BJ (cell line): ENCODE results near the gene CPAMD8. TPM values are rescaled to one million over a fixed set of nuclear protein-coding genes. Genes with fewer than 3 reads are reported as not detected.
"Not testable (repeated sequence)": the region's sequence is repeated elsewhere in the genome, so short reads cannot be mapped to it uniquely, and the experiment has no call there.

ENCODE experiments used
- CTCF ChIA-PET: fragments of 350-600 bp; formaldehyde crosslinking; extraction: SDS; loops from one replicate; lab custom pipeline; 2021; ENCODE audit warnings: antibody characterized with exemption, inconsistent platforms; lab: Yijun Ruan, JAX
- POLR2A ChIA-PET: fragments of 300-600 bp; sonication (Branson Sonifier 250); formaldehyde crosslinking; extraction: SDS; loops from one replicate; lab custom pipeline; 2021; ENCODE audit warnings: antibody characterized with exemption; lab: Charles Lee
- DNase-seq: peaks from one replicate; pipeline ENCODE4 v3.0.0-alpha.2; 2011; ENCODE audit warnings: low read depth
- H3K27me3 ChIP-seq: 2 replicates; pipeline ENCODE4 v1.6.0; 2011; ENCODE audit warnings: low read length; ENCODE audit not compliant: control insufficient read depth, insufficient read depth
- H3K36me3 ChIP-seq: 2 replicates; pipeline ENCODE4 v1.5.1; 2011; ENCODE audit warnings: low read length; ENCODE audit not compliant: control insufficient read depth, insufficient read depth
- H3K4me3 ChIP-seq: 2 replicates; pipeline ENCODE4 v1.5.1; 2011; ENCODE audit warnings: low read depth, mild to moderate bottlenecking, control low read depth, low read length
- polyA plus RNA-seq: library from polyadenylated mRNA; depleted of rRNA; stranded (reverse); fragments of >200 nt; gene quantifications from 2 replicates; pipeline ENCODE4 v1.2.3, GENCODE V29; 2011
- TF ChIP-seq, protein P1 (sequence below): IDR thresholded peaks from 2 replicates; pipeline ENCODE4 v1.5.1; 2011; ENCODE audit warnings: low read depth, mild to moderate bottlenecking, control low read depth, inconsistent platforms, low read length, moderate library complexity; ENCODE audit not compliant: insufficient read depth

CPAMD8 gene
- polyA plus RNA-seq, 1 experiment, result 1.1 TPM

DNA sequence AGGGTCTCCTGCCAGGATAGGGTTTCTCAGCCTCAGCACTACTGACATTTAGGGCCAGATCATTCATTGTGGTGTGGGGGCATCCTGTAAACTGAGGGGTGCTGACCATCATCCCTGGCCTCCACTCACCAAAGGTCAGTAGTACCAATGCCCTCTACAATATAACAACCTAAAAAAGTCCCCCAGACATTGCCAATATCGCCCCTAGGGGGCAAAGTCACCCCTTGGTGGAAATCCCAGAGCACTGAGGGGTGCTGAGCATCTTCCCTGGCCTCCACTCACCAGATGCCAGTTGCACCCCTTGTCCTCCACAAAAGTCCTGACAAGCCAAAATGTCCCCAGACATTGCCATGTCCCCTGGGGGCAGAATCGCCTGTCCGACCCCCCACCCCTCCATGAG, 21.6 kb downstream of the CPAMD8 start:
- TF ChIP-seq, protein P1, sequence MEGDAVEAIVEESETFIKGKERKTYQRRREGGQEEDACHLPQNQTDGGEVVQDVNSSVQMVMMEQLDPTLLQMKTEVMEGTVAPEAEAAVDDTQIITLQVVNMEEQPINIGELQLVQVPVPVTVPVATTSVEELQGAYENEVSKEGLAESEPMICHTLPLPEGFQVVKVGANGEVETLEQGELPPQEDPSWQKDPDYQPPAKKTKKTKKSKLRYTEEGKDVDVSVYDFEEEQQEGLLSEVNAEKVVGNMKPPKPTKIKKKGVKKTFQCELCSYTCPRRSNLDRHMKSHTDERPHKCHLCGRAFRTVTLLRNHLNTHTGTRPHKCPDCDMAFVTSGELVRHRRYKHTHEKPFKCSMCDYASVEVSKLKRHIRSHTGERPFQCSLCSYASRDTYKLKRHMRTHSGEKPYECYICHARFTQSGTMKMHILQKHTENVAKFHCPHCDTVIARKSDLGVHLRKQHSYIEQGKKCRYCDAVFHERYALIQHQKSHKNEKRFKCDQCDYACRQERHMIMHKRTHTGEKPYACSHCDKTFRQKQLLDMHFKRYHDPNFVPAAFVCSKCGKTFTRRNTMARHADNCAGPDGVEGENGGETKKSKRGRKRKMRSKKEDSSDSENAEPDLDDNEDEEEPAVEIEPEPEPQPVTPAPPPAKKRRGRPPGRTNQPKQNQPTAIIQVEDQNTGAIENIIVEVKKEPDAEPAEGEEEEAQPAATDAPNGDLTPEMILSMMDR, result no peak
- no peak for DNase-seq
- CTCF ChIA-PET, result no interaction called here
- POLR2A ChIA-PET, result no interaction called here
- no peaks in the 10 kb centered on the region for H3K27me3 ChIP-seq
- H3K4me3 ChIP-seq, result no peak overlapping the region
- no peaks in the 10 kb centered on the region for H3K36me3 ChIP-seq

GRCh38 chr19:17004386-17004785, 22.2 kb downstream of the CPAMD8 start:
- CTCF ChIA-PET, result no interaction called here
- no peak for DNase-seq
- POLR2A ChIA-PET, result no interaction called here
- Histone ChIP-seq H3K36me3 (no peaks in the 10 kb centered on the region), H3K4me3 (no peak overlapping the region), H3K27me3 (no peaks in the 10 kb centered on the region)
- TF ChIP-seq, protein P1, result no peak

- no peaks in the 10 kb centered on the region for H3K27me3 ChIP-seq
- H3K4me3 ChIP-seq, result no peak overlapping the region
- no peaks in the 10 kb centered on the region for H3K36me3 ChIP-seq
- DNase-seq, result no peak
- ChIA-PET CTCF (no interaction called here), POLR2A (no interaction called here)
- TF ChIP-seq, protein P1, result no peak
Measured at GRCh38 chr19:17002455-17002854, 24.2 kb downstream of the CPAMD8 start.

- TF ChIP-seq, protein P1, result no peak
- H3K27me3 ChIP-seq, result no peaks in the 10 kb centered on the region
- H3K36me3 ChIP-seq, result no peaks in the 10 kb centered on the region
- POLR2A ChIA-PET, result no interaction called here
- DNase-seq, result no peak
- no peak overlapping the region for H3K4me3 ChIP-seq
- CTCF ChIA-PET, result no interaction called here
Measured at GRCh38 chr19:17001603-17002183, 24.9 kb downstream of the CPAMD8 start.

DNA sequence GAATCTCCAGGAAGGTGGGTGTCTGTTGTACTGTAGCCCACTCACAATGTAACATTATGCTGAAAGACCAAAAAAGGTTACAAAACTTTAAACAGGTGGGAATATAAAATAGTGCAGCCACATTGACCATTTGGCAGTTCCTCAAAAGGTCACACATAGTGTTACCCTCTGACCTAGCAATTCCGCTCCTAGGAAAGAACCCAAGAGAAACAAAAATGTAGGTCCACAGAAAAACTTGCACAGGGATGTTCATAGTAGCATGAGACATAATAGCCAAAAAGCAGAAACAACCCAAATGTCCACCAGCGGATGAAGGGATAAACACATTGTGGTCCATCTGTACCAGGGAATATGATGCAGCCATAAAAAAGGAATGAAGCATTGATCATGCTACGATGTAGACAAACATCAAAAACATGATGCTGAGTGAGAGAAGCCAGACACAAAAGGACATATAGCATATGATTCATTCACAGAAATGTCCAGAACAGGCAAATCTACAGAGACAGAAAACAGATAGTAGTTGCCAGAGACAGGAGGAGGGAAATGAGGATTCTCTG, 27.9 kb downstream of the CPAMD8 start:
- H3K27me3 ChIP-seq, result no peaks in the 10 kb centered on the region
- POLR2A ChIA-PET, result no interaction called here
- DNase-seq, result no peak
- CTCF ChIA-PET, result no interaction called here
- H3K4me3 ChIP-seq, result no peak overlapping the region
- TF ChIP-seq, protein P1, result no peak
- no peaks in the 10 kb centered on the region for H3K36me3 ChIP-seq

DNA sequence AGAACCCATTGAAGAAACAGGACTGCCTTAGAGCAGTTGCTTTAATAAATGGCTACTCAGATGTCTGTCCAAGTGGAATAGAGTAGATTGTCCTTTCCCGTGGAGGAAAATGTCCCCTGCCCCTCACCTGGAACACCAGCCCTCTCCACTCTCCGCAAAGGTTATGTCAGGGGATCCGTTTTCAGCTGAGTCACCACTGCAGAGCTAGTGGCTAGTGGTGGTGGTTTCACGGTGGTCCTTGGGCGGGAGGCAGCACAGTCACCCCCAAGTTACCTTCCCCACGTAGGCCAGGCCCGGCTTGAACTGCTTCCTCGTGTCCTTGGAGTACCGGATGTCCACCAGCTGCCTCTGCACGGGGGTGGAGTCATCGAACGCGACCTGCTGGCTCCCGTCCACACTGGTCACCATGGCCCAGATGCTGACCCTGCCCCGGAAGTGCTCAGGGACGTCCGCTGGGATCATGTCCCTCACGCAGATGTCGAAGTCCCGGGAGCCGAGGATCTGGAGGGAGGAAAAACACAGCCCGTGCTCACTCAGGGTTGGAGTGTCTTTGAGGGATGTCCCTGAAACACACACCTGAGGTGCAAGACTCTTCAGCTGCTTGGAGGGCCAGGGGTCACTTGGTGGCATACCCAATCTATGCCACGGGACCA, 29.6 kb downstream of the CPAMD8 start:
- POLR2A ChIA-PET, DNase-seq, CTCF ChIA-PET: not testable (repeated sequence)

More for the DNA sequence above, 29.6 kb downstream of the CPAMD8 start:
- H3K4me3 ChIP-seq, H3K36me3 ChIP-seq, H3K27me3 ChIP-seq: not testable (repeated sequence)
